GM21360 (cell line): ENCODE data around the gene CARMIL1.

ENCODE experiments used
- ATAC-seq: cut with Tn5 transposase; IDR thresholded peaks from one replicate; pipeline ENCODE4 v1.9.1; 2021; ENCODE audit warnings: mild to moderate bottlenecking, moderate library complexity; ENCODE audit not compliant: unreplicated experiment

CARMIL1 gene

DNA sequence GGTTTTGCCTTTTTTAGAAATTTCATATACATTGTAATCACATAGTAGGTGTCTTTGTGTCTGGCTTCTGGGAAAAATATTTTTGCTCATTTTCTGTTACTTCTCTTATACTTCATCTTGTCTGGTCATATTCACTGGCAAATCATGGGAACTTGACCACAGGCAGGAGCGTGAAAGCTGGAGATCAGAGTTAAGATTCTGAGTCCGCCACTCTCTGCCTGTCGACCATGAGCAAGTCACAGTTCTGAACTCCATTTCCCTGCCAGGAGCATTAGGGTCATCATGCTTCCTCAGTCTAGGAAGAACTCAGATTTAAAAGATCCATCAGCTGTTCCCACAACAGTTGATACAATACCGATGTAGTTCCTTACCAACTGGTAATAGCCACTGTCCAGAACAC is 360.5 kb downstream of the CARMIL1 start:
- ATAC-seq = no peak

DNA sequence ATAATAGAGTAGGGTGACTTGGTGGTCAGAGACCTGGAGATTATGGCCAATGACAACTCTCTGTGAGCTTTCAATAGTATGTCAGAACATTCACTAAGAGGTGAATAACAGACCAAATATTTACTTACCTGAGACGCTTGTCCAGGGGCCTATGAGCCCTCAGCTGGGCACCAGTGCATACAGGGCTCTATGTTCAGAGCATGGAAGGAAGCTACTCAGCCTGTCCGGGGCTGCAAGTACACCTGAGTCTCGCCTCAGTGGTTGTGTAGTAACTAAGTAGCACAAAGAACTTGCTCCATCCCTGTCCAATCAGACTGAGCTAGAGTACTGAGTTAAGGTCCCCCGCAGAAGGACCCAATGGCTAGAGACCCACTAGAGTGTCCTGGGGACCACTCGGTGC is 361.3 kb downstream of the CARMIL1 start:
- ATAC-seq = no peak

DNA sequence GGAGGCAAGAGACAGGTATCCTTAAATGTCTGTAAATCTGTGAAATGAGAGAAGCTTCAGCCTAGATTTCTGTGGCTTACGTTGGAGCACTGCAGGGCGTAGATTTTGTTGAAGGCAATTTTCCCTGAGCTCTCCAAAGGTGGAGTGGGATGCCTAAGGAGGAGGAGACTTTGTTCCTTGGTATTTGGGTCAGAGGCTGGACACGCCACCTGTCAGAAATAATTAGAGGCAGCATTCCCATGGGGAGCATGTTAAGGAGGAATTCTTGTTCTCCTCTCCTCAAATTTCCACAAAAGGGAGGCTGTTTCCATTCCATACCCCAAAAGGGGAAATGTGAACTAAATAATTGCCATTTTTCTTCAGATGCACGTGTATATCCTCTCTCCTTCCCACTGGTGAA is 361.7 kb downstream of the CARMIL1 start:
- no peak for ATAC-seq

DNA sequence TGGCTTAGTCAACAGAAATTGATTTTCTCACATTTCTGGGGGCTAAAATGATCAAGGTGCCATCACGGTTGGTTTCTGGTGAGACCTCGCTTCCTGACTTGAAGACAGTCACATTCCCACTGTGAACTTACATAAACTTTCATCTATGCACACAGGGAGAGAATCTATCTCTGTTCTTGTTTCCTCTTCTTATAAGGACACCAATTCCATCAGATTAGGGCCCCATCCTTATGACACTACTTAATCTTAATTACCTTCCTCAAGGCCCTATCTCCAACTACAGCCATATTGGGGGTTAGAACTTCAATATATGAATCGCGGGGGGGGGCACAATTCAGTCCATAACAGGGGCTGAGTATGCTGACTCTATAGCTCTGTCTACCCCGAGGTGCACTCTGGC is 362.2 kb downstream of the CARMIL1 start:
- ATAC-seq = no peak

DNA sequence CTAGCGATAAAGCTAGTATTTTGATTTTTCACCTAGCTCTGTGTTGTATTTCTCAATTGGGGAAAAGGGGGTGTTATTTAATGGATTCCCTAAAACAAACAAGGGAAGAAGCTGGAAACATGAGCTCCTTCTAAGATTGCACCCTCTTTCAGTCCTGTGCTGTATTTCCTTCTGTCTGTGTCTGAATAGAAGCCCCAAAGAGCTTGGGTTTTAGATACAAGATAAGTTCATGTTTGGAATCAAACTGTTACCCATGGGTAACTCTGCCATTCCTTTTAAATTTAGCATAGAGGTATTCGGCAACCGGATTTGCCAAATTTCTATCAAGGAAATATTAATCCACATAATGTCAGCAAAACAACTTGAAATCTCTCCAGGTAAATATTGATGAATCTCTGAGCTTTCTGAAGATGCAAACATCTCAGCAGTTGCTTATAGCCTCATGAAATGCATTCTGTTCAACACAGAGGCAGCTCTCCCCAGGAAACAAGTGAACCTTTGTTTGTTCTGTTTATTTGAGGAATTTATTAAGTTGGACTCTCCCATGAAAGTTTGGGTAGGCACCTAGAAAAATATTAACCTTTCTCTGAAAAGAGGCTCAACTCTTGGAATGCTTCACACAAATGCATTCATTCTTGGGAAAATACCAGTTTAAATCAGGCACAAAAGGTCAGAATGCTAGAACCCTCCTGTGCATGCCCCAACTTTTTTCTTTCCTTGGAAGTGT is 362.9 kb downstream of the CARMIL1 start:
- ATAC-seq = no peak

DNA sequence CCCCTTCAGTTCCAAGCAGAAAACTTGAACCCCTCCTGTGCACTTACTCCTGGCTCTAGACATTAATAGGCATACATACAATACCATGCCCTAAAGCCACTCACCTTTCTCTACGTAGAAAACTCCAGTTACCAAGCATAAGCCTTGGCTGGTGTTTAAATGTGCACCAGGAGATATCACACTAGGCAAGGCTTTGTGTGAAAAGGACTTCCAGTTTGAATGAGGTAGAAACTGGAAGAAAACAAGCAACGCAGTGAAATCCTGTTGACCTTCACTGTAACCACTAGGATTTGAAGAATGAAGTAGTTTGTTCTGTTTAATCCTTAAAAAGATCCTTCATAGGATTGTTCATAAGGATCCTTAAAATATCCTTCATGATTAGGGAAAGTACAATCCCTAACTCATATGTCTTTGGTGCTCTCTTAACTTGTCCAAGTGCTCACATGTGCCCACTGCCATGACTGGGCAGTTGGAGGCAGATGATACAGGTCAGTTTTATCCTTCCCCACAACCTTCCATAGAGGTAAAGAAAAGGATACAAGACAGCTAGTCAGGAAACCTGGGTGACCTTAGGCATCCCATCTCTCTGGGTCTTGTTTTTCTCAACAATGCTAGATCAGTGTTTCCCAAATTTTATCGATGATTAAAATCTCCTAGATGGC is 363.6 kb downstream of the CARMIL1 start:
- ATAC-seq = no peak

DNA sequence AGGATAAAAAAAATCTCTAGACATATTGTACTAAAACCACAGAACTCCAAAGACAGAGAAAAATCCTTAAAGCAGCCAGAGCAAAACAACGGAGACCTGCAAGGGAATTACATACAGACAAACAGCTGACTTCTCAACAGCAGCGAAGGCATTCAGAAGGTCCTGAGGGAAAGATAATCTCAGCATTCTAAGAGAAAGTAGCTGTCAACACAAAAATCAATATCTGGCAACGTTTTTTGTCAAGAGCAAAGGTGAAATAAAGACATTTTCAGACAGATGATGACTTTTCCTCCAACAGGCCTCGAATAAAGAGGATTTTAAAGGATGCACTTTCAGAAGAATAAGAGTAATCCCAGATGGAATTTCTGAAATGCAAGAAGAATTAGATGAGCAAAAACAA is 366.7 kb downstream of the CARMIL1 start:
- no peak for ATAC-seq

DNA sequence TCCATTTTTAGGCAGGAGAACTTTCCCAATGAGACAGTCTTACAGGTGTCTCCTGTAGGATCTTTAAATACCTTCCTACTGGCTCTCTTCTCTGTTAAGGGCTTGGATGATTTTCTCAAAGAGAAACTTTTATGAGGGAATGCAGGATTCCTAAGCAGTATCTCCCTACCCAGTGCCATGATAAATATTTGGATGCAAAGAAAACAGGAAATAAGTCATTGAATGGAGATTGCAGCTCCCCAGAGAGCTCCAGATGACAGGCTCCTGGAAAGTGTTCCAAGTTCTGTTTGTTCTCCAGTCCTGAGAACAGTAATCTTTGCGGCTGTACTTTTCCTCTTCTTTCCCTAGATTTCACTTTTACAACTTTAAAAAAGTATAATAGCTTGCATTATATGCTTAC is 370.4 kb downstream of the CARMIL1 start:
- ATAC-seq = no peak

DNA sequence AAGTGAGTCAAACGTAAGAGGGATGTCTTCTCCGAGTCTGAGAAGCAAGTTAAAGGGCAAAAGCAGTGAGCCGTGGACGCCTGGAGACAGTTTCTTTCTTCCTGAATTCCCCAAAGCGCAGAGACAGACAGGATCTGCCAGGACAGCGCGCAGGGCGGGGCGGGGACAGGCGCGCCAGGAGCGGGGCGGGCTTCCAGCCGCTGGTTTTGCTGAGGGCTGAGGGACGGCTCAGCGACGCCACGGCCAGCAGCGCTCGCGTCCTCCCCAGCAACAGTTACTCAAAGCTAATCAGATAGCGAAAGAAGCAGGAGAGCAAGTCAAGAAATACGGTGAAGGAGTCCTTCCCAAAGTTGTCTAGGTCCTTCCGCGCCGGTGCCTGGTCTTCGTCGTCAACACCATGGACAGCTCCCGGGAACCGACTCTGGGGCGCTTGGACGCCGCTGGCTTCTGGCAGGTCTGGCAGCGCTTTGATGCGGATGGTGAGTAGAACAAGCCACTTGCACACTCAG is 372.9 kb downstream of the CARMIL1 start, which contains the start of gene SCGN:
Gene SCGN (plus strand): TSS at position 209 of the 509 bp plus-strand sequence. CDS start 189 bp downstream, at position 398.
- no peak for ATAC-seq

DNA sequence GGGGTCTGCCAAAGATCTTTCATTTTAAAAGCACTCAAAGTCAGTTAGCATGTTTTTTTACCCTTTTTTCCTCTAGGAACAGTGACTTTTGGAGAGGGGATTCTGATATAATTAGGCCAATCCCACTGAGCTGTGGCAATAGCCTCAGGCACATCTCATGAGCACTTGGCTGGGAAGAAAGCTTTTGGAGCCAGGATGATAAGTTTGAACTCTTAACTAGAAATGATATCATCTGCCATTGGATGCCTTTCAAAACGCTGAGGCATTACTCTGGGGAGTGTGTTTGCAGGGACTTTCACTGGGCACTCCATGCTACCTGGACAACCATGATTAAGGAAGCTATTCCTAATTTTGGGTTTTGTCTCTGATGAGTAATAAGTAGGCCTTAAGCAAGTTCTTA is 376.5 kb downstream of the CARMIL1 start:
- ATAC-seq = no peak

DNA sequence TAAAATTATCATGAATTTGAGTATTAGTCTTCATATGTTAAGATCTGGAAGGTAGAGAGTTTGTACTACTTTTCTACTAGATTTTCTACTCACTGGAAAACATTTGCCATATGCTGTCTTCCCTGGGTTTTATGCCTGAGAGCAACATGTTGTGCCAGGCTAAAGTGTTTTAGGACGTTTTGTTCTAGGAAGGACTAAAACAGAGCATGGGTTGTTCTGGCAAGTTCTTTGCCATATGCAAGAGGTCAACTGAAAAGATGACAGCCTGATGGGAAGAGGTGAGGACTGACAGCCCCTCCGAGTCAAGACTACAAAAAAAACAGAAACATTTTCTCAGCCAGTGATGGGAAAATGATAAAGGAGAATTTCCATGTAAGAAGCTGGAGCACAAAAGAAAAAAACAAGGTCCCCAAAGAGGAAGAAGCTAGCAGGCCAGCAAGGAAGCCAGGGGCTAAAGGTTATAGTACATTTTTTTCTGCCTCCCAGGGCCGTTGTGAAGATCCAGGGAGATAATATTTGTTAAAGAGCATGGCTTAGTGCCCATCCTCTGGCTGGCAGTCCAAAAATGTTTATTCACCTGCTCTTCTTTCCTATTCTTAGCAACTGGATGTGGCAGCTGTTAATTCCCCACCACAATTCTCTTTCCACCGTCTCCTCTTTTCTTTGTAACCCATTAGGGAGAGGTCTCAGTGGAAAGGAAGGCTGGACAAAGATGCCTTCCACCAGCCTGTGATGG is 380.6 kb downstream of the CARMIL1 start:
- no peak for ATAC-seq

DNA sequence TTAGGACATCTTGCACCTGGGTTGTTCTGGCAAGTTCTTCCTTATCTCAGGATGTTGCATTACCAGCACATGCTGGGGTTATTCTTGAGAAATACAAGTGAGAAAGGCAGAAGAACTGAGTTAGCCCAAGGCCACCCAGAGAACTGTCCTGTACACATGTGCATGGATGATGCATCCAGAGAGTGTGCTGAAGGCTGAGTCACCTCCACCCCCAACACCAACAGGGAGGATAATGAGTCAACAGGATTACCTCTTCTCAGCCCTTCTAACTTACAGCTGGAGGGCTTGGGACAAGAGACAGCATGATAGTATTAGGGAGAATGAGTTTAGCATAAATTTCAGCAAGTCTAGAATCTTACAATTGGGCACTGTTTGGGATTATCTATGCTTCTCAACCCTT is 381.3 kb downstream of the CARMIL1 start:
- ATAC-seq = no peak

DNA sequence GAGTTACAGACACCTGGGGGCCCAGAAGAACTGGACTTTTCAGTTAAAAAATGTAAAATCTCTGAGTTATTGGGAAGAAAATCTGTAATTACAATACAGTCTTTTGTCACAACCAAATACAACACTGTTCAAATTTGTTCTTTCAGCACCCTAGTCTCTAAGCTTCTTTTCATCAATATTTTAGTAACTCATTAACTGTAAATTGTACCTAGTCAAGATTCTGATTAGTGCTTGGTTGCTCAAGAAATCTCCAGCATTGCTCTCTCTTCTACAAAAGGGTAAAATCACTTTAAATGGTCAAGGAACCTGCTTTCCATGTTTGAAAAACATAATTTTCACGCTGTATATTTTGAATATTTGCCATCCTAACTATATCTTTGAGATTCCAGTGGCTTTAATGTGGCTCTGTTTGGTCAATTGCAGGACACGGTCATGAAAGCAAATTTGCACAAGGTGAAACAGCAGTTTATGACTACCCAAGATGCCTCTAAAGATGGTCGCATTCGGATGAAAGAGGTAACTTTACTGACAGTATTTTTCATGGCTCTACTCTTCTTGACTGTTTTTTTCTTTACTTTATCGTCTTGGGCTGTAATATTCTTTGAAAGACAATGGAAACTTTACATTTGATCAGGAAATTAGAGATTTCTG is 382.1 kb downstream of the CARMIL1 start:
- ATAC-seq = no peak

DNA sequence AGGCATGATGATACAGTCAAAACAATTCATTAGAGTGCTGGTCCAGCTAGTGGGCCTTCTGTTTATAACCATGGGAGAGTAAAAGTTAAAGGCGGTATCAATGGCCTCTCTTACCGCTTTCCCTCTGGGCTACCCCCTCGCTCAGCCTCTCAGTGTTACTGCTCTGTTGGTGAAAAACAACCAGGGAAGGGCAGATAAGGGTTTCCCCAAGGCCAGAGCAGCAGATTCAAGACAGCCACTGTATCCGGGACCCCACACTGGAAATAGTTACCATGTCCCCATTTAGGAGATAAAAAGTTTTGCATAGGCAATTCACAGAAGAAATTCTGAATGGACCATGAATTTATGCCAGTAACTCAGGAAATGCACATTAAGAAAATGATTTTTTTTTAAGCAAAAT is 386.3 kb downstream of the CARMIL1 start:
- no peak for ATAC-seq

DNA sequence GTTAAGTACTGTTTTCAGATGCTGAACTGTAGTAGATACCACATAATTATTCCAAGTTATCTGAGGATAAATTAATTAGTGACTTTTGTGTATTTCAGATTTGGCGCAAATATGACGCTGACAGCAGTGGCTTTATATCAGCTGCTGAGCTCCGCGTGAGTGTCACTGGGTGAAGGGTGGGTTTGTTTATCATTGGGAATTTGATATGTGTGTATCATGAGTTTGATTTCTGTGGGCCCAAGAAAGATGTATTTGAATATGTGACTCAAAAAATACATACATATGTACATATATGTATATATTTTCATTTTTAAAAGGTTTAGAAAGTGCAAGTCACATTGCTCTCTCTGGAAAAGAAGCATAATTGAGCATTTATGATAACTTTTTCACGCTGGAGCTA is 390.2 kb downstream of the CARMIL1 start:
- no peak for ATAC-seq
